Measurements from ENCODE around the gene DNTT.

DNA sequence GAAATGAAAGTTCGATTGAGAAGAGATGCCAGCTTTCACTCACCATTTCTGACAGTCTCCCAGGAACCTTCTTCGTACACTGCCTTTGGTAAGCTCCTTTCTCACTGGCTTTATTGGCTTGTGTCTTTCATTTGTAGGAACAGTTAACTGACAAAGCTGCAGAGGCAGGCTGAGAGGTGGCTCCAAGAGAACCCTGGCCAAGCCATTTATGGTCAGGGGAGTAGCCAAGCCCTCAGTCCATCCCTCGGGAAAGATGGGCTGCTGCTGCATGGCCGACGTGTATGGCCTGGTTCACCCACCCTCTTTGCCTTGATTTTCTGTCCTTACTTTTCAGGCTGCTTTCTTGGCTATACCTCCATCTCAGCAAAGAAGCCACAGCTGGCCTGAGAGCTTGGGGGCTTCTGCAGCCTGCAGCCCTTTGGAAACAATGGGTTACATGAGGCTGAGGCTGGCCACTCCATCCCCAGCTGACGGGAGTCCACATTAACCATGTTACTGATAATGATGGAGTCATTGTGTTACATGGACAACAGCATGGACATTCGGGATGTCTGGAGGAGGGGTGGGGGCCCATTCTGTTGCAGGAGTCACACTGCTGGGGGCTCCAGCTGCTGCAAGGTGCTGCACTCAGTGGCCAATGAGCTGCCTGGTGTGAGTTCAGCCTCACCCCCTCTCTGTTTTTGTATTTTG is 54.8 kb downstream of the DNTT start, which contains the start of gene OPALIN:
- TF ChIP-seq, protein P1, sequence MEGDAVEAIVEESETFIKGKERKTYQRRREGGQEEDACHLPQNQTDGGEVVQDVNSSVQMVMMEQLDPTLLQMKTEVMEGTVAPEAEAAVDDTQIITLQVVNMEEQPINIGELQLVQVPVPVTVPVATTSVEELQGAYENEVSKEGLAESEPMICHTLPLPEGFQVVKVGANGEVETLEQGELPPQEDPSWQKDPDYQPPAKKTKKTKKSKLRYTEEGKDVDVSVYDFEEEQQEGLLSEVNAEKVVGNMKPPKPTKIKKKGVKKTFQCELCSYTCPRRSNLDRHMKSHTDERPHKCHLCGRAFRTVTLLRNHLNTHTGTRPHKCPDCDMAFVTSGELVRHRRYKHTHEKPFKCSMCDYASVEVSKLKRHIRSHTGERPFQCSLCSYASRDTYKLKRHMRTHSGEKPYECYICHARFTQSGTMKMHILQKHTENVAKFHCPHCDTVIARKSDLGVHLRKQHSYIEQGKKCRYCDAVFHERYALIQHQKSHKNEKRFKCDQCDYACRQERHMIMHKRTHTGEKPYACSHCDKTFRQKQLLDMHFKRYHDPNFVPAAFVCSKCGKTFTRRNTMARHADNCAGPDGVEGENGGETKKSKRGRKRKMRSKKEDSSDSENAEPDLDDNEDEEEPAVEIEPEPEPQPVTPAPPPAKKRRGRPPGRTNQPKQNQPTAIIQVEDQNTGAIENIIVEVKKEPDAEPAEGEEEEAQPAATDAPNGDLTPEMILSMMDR (conservative IDR thresholded peaks at IDR 0.05): no peak
- no peak for TF ChIP-seq ZFX (IDR thresholded peaks at IDR 0.05)

All from C4-2B (cell line).